Panc1 (cell line): ENCODE data around the gene FBP1. TPM values are rescaled to one million over a fixed set of nuclear protein-coding genes. Genes with fewer than 3 reads are reported as not detected.

Experiments used
- ATAC-seq: fragments of 200-7000 bp; cut with Tn5 transposase; 2 replicates; pipeline ENCODE4 v1.9.1; 2020; ENCODE audit warnings: mild to moderate bottlenecking, moderate library complexity
- BruUV-seq: library from RNA; stranded (reverse); fragments of 400-500 nt; replicated peaks from 2 replicates; lab custom pipeline; 2021; lab: Mats Ljungman, UMichigan
- CTCF ChIA-PET: fragments of 300-600 bp; sonication (Branson Sonifier 250); formaldehyde crosslinking; loops from one replicate; lab custom pipeline; 2022; ENCODE audit warnings: antibody characterized with exemption; lab: Charles Lee
- POLR2A ChIA-PET: fragments of 300-600 bp; sonication (Branson Sonifier 250); formaldehyde crosslinking; loops from one replicate; lab custom pipeline; 2022; ENCODE audit warnings: antibody characterized with exemption; lab: Charles Lee
- DNase-seq: peaks from one replicate; pipeline ENCODE4 v3.0.0-alpha.2; 2010; ENCODE audit warnings: low read depth, low spot score
- H3K27ac ChIP-seq: 2 replicates; pipeline ENCODE4 v1.5.1; 2011; ENCODE audit warnings: mild to moderate bottlenecking, low read length, inconsistent platforms
- H3K27me3 ChIP-seq: fragments of 200-500 bp; sonication (Bioruptor generic); 2 replicates; pipeline ENCODE4 v1.6.0; 2014; ENCODE audit warnings: low read length, inconsistent platforms; ENCODE audit not compliant: control insufficient read depth, insufficient read depth
- H3K36me3 ChIP-seq: fragments of 200-500 bp; sonication (Bioruptor generic); 2 replicates; pipeline ENCODE4 v1.5.1; 2014; ENCODE audit warnings: inconsistent platforms, mild to moderate bottlenecking, low read length, moderate library complexity; ENCODE audit not compliant: control insufficient read depth, insufficient read depth
- H3K4me1 ChIP-seq: 2 replicates; pipeline ENCODE4 v1.5.1; 2011; ENCODE audit warnings: inconsistent platforms, mild to moderate bottlenecking, low read length, moderate library complexity; ENCODE audit not compliant: control insufficient read depth, insufficient read depth
- H3K4me3 ChIP-seq, 2 experiments: 2 replicates each; pipeline ENCODE4 v1.5.1; 2011 to 2012; ENCODE audit warnings: low read depth in 2 of 2, low read length in 2 of 2, mild to moderate bottlenecking in 2 of 2, inconsistent platforms in 1 of 2, moderate library complexity in 1 of 2
- H3K9me3 ChIP-seq: fragments of 200-500 bp; sonication (Bioruptor generic); 2 replicates; pipeline ENCODE4 v1.5.1; 2014; ENCODE audit warnings: low read depth, mild to moderate bottlenecking, inconsistent platforms, low read length, moderate library complexity; ENCODE audit not compliant: control insufficient read depth, insufficient read depth
- POLR2AphosphoS5 ChIP-seq: IDR thresholded peaks from 2 replicates; pipeline ENCODE4 v1.6.1; 2012; ENCODE audit warnings: mild to moderate bottlenecking, low read depth, low read length, moderate library complexity
- SIN3A ChIP-seq: IDR thresholded peaks from 2 replicates; pipeline ENCODE4 v1.6.1; 2012; ENCODE audit warnings: low read depth, mild to moderate bottlenecking, low read length, moderate library complexity, borderline replicate concordance; ENCODE audit not compliant: insufficient read depth
- TCF7L2 ChIP-seq: IDR thresholded peaks from 2 replicates; pipeline ENCODE4 v1.6.1; 2011; ENCODE audit warnings: mild to moderate bottlenecking, low read depth, low read length, inconsistent platforms
- in situ Hi-C: cut with HindIII; loops from 2 replicates; pipeline ENCODE4 v1.10.0; 2016; ENCODE audit warnings: low sequenced_read_pairs, low pct_unique_long_range_greater_than_20kb
- intact Hi-C: fragments of 100-400 bp; cut with micrococcal nuclease; formaldehyde crosslinking; loops from one replicate; pipeline ENCODE4 v1.10.0; 2022; ENCODE audit not compliant: unreplicated experiment
- total RNA-seq: library from RNA; stranded (reverse); gene quantifications from one replicate; pipeline ENCODE4 v1.2.1, GENCODE V29; 2021; ENCODE audit not compliant: unreplicated experiment
- TF ChIP-seq, protein P1 (sequence below): fragments of 450-650 bp; IDR thresholded peaks from 2 replicates; pipeline ENCODE4 v1.5.1; 2017; ENCODE audit warnings: mild to moderate bottlenecking
- TF ChIP-seq, protein P2 (sequence below), 2 experiments: IDR thresholded peaks; 2 replicates each; pipeline ENCODE4 v1.6.1; 2011 to 2012; ENCODE audit warnings: low read depth in 2 of 2, control low read depth in 1 of 2, low read length in 1 of 2, mild to moderate bottlenecking in 1 of 2, moderate library complexity in 1 of 2; ENCODE audit not compliant: insufficient read depth in 1 of 2

Gene FBP1
- total RNA-seq, 1 experiment from 2014 or later = 0.36 TPM

DNA sequence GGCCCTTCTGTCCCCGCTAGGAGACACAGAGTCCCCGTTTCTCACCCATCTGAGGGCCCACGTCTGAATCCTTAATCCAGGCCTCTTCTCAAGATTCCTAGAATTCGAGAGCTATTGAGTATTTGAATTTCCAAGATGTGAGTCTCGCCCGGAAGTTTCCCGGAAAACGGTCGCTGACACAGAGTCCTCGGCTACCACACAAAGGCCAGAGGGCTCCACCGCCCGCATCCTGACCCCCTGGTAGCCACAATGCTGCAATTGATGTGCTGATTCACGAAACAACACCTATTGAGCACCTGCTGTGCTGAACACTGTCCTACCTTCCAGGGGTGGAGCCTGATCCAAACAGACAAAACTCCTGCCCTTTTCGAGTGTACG lies 670 bp upstream of the FBP1 start:
- H3K4me3 ChIP-seq = no peak overlapping the region
- ChIA-PET CTCF (no interaction called here), POLR2A (interaction anchor here (0.6 kb wide), 1 partner anchor 112 kb away, joined by 4 read pairs; no protein-coding TSS in a partner anchor)
- ATAC-seq (no peak), DNase-seq (no peak)
- no peaks in the 10 kb centered on the region; the same call in 1 of the 2 replicates for H3K27me3 ChIP-seq
- no peaks in the 10 kb centered on the region for H3K36me3 ChIP-seq
- in situ Hi-C loops (no loop called here), intact Hi-C loops (no loop called here)
- no peak overlapping the region for H3K27ac ChIP-seq
- H3K4me1 ChIP-seq = no peaks in the 10 kb centered on the region
- no peaks in the 10 kb centered on the region for H3K9me3 ChIP-seq
- no TSS peak for BruUV-seq
- no peak for TF ChIP-seq SIN3A
- TF ChIP-seq TCF7L2 = no peak
- TF ChIP-seq, protein P1, sequence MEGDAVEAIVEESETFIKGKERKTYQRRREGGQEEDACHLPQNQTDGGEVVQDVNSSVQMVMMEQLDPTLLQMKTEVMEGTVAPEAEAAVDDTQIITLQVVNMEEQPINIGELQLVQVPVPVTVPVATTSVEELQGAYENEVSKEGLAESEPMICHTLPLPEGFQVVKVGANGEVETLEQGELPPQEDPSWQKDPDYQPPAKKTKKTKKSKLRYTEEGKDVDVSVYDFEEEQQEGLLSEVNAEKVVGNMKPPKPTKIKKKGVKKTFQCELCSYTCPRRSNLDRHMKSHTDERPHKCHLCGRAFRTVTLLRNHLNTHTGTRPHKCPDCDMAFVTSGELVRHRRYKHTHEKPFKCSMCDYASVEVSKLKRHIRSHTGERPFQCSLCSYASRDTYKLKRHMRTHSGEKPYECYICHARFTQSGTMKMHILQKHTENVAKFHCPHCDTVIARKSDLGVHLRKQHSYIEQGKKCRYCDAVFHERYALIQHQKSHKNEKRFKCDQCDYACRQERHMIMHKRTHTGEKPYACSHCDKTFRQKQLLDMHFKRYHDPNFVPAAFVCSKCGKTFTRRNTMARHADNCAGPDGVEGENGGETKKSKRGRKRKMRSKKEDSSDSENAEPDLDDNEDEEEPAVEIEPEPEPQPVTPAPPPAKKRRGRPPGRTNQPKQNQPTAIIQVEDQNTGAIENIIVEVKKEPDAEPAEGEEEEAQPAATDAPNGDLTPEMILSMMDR = no peak
- TF ChIP-seq POLR2AphosphoS5 = no peak
- TF ChIP-seq, protein P2, sequence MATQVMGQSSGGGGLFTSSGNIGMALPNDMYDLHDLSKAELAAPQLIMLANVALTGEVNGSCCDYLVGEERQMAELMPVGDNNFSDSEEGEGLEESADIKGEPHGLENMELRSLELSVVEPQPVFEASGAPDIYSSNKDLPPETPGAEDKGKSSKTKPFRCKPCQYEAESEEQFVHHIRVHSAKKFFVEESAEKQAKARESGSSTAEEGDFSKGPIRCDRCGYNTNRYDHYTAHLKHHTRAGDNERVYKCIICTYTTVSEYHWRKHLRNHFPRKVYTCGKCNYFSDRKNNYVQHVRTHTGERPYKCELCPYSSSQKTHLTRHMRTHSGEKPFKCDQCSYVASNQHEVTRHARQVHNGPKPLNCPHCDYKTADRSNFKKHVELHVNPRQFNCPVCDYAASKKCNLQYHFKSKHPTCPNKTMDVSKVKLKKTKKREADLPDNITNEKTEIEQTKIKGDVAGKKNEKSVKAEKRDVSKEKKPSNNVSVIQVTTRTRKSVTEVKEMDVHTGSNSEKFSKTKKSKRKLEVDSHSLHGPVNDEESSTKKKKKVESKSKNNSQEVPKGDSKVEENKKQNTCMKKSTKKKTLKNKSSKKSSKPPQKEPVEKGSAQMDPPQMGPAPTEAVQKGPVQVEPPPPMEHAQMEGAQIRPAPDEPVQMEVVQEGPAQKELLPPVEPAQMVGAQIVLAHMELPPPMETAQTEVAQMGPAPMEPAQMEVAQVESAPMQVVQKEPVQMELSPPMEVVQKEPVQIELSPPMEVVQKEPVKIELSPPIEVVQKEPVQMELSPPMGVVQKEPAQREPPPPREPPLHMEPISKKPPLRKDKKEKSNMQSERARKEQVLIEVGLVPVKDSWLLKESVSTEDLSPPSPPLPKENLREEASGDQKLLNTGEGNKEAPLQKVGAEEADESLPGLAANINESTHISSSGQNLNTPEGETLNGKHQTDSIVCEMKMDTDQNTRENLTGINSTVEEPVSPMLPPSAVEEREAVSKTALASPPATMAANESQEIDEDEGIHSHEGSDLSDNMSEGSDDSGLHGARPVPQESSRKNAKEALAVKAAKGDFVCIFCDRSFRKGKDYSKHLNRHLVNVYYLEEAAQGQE (IDR thresholded peaks at IDR 0.05; ENCODE audit: insufficient read depth in 1 of 2, low read depth in 2 of 2, low read length in 1 of 2) = no peak

DNA sequence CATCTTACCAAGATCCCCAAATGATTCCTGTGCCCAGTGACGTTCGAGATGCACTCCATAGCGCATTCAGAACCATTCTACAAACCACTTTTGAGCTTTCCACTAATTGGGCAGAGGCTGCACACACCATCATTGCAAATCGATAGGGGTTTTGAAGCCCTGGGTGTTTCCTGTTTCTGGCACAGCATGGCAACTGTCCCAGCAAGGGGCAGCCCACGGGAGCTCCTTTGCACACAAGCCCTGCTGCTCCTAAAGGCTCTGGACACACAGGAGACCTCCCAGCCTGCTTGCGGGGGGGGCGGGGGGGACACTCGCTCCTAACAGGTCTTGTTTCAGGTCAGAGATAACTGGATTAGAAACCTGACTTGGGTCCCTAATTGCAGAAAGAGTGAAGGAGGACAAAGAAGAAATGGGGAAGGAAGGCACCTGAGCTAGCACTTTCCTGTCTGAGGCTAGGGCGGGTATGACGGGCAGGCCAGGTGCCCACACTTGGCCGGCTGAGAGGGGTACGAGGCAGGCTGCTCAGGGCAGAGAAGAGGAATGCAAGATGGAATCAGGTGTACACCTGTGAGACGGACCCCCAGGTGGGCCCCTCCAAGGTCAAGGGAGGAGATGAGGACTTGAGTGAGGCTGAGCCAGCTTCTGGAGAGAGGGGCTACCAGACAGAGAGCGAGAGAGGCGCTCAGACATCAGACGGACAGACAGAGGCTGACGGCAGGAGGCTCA lies 820 bp downstream of the FBP1 start:
- Histone ChIP-seq H3K9me3 (no peaks in the 10 kb centered on the region), H3K4me3 (no peak overlapping the region), H3K36me3 (no peaks in the 10 kb centered on the region), H3K27me3 (no peaks in the 10 kb centered on the region; the same call in 1 of the 2 replicates), H3K4me1 (no peaks in the 10 kb centered on the region), H3K27ac (no peak overlapping the region)
- in situ Hi-C loops = no loop called here
- ChIA-PET POLR2A (no interaction called here), CTCF (interaction anchor here (0.6 to 0.8 kb wide), 2 partner anchors 9 to 490 kb away, joined by 3 to 4 read pairs; no protein-coding TSS in a partner anchor)
- BruUV-seq = no TSS peak
- intact Hi-C loops = no loop called here
- DNase-seq (no peak), ATAC-seq (no peak)
- TF ChIP-seq, protein P2 (IDR thresholded peaks at IDR 0.05; ENCODE audit: insufficient read depth in 1 of 2, low read depth in 2 of 2, low read length in 1 of 2) = no peak
- TF ChIP-seq TCF7L2 = no peak
- TF ChIP-seq, protein P1 = no peak
- no peak for TF ChIP-seq POLR2AphosphoS5
- TF ChIP-seq SIN3A = no peak
